HG03045 (cell line): ENCODE data around the gene PCDH19.

ENCODE experiments used
- ATAC-seq: cut with Tn5 transposase; IDR thresholded peaks from one replicate; pipeline ENCODE4 v1.9.1; 2021; ENCODE audit warnings: mild to moderate bottlenecking, moderate library complexity; ENCODE audit not compliant: unreplicated experiment

PCDH19 gene

DNA sequence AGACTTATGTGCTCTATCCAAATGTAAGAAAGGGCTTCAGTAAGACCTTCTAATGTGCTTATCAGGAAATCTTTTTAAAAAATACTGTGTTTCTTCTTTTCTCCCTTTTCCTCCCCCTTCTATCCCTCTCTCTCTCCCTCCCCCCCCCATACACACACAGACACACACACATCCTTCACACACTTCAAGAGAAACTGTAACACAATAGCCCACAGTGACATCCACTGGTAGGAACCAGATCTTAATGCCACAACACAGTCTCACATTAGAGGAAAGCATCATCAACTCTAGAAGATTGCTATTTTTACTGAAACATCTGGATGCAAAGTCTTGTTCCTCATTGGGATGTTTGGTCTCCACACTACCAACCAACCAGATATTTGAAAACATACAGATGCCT, 4.6 kb downstream of the PCDH19 start:
- ATAC-seq = no peak

DNA sequence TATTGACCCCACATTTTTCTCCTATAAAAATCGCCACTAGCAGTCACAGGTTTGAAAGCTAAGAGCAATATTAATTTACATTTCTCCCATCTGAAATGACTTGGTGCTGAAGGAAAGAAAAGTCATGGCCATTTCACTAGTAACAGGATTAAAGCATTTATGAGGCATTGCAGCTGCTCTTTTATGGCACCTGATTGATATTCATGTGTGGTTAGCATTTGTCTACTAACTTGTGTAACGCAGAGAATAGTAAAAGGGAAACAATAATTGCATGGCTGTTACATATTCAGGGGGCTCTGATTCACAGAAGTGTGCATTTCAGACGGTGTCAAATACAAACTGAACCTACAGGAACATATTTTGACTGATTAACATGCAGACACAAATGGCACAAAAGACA, 5.2 kb downstream of the PCDH19 start:
- no peak for ATAC-seq

DNA sequence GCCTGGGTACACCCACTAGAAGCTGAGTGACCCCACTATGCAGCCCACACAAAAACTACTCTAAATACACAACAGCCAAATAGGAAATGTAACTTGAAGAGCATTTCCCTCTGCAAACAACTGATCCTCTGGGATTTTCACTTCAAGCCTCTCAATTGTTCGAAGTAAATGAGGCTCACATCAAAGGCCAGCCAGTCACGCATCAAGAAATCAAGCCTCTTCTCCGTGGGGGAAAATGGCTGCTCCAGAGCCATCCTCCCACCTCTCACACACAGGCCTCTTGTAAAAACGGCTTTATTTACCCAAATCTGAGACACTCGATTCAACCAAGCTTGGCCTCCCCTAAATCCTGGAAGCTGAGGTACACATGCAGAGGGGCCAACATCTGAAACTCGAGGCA, 14.3 kb downstream of the PCDH19 start:
- ATAC-seq = no peak

DNA sequence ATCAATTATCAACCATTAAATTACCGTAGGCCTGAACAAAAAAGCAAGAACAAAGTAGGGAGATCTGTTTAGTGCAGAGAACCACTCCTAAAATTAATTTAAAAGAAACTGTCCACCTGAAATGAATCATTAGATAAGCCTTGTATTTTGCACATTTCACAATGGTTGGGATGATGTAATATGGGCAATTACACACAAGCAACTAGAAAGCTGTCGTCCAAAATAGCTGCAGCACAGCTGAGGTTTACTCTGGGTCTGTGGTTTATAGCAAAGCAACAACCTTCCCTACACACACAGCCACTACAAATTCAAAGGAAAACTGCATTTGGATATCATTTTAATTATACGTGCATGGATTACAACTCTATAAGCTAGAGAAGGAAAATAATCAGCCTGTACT, 28.5 kb downstream of the PCDH19 start:
- ATAC-seq = no peak

DNA sequence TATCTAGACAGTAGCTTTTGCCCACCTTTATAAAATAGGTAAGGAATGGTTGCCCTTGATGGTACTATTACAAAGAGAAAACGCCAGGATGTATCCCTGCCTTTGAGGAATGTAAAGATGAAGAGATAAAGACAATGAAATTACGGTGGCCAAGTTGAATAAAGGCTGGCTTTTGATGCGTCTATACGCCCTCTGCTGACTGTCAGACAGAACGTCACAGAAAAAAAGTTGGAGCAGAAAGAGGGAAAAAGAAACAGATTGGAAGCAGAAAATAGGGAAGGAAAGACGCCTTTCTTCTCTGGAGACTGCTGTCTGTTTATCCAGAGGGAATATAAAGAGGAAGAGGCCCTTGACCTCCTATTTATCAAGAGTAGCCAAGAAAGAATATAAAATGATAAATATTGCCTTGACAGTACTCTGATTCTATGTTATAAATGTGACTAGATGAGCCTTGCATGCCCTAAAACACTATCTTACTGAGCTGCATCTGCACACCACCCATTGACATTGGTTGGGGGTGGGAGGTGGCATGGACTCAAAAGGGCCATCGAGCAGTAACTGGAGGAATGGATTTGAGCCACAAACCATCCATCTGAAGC, 30.6 kb downstream of the PCDH19 start:
- no peak for ATAC-seq

DNA sequence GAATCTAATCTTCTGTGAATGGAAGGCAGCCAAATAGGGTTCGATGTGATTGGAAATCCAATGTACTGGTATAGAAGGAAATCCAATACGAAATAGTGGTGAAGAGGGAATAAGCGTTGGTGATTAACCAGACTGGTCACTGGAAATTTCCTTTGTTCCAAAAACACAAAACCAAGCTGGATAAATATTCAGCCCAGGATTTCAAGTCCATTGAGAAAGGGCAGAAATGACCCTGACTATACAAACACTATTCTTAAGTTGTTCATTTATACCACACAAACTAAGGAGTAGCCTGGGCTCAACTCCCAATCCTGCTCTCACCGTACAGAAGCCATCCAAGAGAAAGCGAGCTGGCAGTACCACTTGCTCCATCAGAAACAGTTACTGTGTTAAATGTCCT, 32.2 kb downstream of the PCDH19 start:
- ATAC-seq = no peak

DNA sequence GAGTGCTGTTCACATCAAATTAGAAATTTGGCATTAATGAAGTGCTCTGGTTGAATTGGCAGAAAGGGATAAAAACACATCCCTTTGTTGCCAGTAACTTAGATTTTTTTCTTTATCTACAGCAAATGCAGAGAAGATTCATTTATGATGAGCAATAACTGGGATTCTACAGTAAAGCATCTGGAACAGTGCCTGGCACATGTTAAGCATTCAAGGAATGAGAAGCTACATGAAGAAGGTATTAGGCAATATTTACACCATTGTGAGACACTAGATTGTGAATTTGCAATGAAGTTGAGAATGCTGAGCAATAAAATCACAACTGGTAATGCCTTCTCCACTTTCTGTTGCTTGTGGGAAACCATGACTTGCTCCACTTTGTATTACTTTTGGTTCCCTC, 33.5 kb downstream of the PCDH19 start:
- no peak for ATAC-seq

DNA sequence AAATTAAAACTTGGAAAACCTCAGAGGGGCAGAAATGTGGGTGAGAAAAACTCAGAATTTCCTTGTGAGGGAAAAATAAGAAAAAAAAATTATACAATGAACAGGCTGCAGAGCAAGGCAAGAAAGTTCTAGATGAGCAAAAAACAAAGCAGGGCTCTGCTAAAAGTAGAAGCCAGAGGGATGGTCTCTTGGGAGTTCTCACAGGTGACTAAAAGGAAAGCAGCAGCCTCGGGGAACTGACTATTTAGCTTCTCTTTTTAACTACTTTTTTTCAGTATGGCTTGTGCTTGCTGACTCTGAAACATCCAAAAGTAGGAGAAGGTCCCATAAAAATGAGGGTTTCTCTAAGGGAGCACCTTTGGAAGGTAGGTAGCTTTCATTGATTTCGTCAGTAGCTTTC, 36.4 kb downstream of the PCDH19 start:
- ATAC-seq = no peak

DNA sequence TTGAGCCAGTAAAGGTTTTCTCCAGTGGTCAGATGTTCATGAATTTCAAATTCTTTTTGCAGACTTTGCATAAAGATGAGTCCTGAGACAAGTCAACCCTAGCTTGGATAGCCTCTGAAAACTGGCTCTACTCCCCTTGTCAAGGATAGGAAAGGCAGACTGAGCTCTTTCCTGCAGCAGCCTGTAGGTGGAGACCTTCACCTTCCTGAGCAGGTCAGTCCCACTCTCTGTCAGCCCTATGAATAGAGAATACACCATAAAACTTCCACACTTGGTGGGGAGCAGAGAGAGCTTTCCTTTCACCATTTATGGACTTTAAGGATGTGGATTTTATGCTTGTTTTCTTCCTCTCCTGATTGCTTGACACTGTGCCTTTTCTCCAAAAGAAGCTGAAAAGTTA, 41.9 kb downstream of the PCDH19 start:
- no peak for ATAC-seq

DNA sequence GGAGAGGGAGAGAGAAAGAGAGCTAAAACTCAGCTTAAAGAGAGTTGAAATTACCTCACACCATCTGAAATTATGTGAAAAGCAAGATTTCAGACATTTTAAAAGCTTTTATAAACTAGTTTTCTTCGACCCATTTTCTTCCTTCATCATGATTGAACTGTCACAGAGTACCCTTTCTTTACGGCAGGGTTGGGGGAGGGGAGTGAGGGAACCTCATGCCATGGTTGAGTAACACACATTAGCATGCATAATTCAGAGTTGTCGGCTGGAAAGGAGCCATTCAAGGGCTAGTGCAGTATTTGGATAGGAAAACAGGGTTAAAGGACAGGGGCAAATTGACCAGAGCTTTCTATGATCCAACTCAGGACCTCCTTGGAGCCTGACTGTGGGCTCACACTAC, 46.2 kb downstream of the PCDH19 start:
- no peak for ATAC-seq

DNA sequence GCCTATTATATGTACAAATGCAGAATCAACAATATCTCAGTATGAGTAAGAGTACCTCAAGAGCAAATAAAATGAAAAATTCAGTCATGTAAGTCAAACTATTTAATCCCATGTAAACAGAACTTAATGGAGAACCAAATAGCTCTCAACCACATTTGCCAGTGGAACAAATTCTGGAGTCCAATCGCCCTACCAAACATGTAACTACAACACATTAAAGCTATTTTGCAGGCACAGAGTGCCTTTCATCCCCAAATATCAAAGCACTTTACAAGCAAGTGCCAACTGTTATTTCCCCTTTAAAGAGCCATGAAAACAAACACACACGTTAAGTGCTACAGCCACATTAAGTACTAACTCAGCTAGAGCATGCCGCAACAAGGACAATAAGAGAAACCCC, 51.3 kb downstream of the PCDH19 start:
- no peak for ATAC-seq

DNA sequence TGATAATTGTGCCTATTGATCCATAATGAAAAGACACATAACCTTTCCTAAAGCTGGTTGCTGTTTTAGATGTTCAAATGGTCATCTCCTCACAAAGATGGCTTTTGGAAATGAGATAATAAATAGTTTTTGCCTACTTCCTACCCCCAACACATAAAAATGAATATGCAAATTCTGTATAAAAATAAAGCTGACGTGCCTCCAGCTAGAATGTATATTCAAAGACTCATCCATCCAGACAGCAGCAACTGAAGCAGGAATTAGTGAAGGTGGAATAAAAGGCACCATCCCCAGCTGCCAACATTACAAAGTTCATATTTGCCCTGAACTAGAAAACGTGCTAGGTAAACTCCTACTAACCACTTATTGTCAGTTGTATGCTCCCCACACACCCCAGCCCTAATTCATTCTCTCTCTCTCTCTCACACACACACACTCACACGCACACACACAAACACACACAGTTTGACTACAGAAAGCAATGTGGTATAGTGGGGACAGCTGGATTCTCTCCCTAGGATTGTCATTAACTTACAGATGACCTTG, 53.6 kb downstream of the PCDH19 start:
- ATAC-seq = no peak

DNA sequence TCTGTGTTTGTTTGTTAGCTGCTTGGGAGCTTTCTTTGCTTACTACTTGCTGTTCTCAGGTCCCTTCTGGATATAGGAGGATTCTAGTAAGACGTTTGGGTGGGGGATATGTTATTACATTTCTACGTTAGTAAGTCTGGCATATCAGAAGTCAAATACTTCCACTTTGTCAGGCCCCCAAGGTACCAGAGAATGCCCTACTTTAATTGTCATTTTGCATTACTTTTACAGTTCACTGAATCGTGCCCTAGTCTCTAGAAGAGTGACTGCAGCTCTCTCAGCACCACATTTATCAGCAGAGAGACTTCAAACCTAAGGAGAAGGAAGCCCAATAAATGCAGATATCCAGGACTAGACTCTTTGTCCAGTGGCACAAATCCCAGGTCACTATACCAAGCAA, 54.4 kb downstream of the PCDH19 start:
- ATAC-seq = no peak

DNA sequence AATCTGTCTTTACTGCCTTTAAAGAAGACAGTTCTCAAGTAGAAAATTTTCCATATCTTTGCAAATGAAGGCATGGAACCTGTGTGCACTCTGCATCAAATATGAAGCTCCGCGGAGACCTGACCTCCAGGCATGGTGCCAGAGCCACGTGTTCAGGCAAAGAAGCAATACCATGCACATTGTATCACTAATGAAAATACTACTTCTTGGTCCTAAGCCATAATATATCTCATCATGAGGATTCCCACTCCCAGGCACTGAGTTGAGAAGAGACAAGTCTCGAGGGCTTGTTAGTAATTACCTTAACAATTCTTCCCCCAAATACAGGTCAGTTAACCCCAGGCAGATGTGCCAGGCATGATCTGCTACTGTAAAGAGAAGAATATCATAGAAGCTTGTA, 56.7 kb downstream of the PCDH19 start:
- ATAC-seq = no peak

DNA sequence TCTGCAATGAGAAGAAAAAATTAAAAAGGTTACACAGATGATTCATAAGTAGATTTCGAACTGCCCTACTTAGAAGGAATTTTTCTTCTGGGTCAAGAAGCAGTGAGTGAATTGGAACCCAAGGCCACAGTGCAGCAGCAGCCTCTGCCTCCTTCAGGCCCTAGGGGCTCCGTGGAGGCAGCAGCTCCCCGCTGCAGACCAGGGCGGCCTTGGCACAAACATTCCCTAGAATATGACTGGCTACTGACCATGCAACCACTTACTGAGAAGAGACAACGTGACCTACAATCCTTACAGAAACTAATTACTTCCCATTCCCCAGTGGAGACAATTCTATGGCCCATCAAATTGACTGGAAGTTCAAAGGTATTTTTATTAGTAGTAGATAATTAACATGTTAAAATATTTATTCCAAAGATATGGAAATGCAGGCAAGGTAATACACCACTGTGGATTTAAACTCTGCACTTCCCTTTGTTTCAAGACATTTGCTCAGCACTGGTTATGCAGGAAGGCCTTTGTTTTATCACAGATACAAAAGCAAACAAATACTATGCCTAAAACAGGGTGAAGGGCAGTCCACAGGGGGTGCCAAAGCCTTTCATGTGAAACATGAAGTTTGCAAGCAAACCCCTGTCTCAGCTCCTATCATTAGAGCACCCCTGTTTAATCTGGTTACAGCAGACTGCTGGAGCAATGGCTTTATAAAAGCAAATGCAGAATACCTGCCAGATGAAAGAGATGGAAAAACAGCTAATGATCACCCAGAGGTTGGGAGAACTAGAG, 59.2 kb downstream of the PCDH19 start:
- ATAC-seq = no peak

DNA sequence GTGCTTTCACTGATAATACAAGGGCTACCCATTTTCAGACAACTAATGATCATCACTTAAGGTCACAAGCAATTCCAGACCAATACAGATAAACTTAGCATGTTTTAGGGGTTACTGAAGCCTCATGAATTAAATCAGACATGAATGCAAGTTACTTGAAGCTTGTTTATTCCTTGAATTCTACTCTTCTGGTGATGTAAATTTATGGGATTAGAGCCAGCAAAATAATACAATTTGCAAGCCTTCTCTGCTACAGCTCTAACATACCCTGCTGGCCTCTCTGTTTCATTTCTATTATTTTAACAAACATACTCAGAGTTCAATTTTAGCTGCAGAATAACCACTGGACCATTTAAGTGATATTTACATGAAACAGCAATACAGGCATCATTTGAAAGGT, 60.7 kb downstream of the PCDH19 start:
- ATAC-seq = no peak

DNA sequence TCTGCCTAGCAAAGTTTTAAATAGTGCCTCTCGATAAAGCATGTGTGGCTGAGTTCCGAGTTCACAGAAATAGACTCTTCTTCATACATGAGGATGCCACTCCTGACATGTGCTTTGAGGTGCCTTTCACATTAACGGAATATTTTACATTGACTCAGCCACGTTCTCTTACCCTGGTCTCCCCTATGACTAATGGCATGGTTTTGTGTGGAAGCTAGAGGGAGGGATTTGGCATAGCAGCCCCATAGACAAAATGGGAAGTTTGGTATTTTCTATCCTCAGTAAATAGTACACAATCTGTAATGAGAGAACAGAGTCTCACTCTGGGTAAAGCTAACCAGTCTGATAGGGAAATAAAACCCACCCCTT, 68.9 kb downstream of the PCDH19 start:
- ATAC-seq = no peak

DNA sequence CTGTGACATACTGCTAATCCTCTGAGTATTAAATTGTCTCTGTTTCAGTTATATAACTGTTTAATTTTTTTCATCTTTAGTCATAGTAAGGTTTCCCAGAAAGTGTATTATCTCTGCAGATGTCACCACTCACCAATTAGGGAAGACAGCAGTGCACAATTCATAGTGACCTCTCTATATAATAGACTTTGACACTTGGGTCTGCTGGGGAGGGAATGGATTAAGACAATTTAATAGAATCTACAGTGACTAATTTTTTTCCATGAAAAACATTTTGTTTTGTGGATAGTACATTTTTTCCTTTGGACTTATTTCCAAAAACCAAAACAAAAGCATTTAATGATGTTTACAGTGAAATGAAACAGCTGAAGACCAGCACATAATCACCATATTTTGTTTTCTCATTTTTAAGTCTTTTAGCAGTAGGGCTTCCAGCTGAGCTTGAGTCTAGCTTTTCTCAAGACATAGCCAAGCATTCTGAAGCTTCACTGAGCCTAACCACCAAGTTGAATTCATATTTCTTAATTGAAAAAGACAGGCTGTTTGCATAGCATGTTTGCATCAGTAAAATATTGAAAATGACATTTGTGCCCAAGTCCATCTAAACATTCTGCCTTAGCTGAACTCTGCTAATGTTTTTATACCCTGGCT, 69.5 kb downstream of the PCDH19 start:
- no peak for ATAC-seq

DNA sequence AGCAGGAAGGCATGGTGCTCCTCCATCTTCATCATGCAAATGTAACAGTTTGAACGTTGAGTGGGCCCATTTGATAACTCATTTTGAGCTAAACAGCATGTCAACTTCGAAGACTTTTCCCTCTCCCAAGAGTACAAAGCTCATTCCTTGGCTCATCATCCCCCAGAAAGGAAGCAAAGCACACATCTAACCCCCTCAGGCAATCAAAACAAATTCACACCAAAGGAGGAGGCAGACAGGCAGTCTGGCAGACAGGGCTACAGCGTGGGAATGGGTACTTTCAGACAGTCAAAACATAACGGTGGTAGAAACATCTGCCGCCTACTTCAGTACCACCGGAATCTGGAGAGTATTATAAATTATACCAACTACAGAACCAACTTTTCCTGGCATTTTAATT, 81.7 kb downstream of the PCDH19 start:
- ATAC-seq = no peak

DNA sequence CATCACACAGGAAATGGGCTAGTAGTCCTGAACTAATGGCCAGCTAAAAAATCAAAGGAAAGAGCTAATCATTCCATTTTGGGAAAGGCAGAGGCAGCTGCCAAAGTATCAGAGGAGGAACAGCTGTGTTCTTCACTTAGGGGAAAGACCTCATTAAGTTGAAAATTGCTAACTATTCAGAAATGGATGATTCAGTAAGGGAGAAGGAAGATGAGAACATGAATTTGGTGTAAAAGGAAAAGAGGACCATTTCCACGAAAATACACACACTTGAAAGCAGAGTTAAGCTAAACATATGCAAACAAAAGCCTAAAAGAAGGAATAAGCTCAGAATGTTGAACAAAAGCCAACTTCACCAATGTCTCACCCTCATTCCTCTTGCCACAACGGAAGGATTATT, 90.4 kb downstream of the PCDH19 start:
- no peak for ATAC-seq

DNA sequence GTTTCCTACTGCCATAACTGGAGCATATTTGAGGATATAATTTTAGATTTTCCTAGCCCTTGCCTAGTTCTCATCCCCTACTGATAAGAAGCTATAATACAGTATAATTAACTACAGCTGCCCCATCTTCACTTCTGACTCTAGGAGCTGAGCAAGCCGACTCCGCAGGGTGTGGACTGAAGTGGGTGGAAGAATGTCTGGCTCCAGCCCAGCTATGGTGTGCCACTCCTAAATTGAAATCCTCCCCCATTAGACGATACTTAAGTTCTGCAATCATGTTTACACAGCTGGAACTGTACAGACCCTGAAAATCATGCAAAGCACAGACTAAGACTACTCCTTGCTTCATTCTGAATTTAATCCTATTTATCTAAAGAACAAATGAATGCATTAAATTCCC, 93.1 kb downstream of the PCDH19 start:
- ATAC-seq = no peak

DNA sequence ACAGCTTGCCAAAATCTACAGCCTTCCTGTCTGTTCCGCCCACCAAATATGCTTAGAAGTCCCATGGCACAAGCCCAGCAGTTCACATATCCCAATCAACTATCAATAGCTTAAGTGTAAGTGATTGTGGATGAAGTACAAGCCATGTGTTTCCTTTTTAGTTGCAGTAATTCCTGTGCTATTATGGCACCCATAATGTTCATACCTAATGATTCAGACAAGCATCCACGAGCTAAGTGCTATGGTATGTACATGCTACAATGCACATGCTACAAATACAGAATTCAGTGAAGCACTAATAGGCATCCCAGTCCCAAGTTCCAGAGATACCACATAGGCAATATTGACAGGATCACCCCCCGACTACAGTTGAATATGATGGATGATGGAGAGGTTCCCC, 94.5 kb downstream of the PCDH19 start:
- ATAC-seq = no peak
